NCI-H345 treated with DMSO at 0.1 percent for 48 hours (cell line): ENCODE data around the gene VARS1.
"Not testable (repeated sequence)": the region's sequence is repeated elsewhere in the genome, so short reads cannot be mapped to it uniquely, and the experiment has no call there.

ENCODE experiments used
- DNase-seq: peaks from one replicate; lab custom pipeline; 2025; ENCODE audit not compliant: unreplicated experiment; lab: John Stamatoyannopoulos, UW

Gene VARS1

DNA sequence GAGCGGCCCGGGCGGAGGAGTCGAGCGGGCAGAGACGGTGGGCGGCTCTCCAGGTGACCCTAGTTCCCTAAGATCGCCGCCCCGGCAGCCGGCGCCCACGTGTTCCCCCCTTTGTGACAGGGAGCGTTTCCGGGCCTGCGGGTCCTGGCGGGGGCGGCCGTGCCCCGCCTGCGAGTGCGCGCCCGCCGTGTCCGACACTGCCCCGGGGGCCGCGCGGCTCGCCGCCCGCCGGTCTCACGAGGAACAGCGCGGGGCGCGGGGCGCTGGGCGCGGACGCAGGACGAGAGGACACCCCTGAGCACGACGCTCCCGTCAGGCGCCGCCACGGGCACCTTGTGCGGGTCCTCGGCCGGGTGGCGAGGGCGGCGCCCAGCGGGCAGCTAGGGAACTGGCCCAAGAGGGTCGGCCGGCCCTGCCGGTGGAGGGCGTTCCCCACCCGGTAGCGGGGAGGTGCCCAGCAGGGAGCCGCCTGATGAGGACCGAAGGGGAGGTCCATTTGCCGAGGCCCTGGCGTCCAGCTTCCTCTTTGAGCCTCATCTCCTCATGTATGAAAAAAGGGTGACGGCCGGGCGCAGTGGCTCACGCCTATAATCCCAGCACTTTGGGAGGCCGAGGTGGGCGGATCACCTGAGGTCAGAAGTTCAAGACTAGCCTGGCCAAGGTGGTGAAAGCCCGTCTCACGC, at the start of gene VARS1:
VARS1 (minus strand) TSS at position 137 of the 683 bp plus-strand sequence. CDS start 535 bp downstream, outside the sequence.
- DNase-seq: peak; percentile 72

DNA sequence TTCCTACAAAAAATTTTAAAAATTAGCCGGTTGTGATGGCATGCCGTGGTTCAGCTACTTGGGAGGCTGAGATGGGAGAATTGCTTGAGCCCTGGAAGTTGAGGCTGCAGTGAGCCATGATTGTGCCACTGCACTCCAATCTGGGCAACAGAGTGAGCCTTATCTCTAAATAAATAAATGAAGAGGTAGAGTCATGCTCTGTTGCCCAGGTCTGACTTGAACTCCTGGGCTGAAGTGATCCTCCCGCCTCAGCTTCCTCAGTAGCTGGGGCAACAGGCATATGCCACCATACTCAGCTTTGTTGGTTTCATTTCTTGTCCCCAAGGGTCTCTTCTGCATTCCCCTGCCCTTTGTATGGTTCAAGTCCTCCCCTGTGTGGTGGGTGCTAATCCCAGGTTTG, 49.0 kb upstream of the VARS1 start:
- DNase-seq: no peak

DNA sequence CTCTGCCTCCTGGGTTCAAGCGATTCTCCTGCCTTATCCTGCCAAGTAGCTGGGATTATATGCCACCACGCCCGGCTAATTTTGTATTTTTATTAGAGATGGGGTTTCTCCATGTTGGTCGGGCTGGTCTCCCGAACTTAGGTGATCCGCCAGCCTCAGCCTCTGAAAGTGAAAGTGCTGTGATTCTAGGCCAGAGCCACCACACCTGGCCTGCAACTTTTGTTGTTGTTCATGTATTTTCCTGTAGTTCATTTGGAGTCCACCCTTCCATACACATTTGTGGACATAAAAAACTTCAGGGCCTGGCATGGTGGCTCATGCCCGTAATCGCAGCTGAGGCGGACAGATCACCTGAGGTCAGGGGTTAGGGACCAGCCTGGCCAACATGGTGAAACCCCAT, 46.5 kb upstream of the VARS1 start:
- no peak for DNase-seq

DNA sequence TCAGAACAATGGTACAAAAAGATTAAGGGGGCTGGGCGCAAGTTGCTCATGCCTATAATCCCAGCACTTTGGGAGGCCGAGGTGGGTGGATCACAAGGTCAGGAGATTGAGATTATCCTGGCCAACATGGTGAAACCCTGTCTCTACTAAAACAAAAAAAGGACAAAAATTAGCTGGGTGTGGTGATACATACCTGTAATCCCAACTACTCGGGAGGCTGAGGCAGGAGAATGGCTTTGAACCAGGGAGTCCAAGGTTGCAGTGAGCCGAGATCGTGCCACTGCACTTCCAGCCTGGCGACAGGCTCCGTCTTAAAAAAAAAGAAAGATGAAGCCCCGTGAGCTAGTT, 44.2 kb upstream of the VARS1 start:
- DNase-seq: not testable (repeated sequence)

DNA sequence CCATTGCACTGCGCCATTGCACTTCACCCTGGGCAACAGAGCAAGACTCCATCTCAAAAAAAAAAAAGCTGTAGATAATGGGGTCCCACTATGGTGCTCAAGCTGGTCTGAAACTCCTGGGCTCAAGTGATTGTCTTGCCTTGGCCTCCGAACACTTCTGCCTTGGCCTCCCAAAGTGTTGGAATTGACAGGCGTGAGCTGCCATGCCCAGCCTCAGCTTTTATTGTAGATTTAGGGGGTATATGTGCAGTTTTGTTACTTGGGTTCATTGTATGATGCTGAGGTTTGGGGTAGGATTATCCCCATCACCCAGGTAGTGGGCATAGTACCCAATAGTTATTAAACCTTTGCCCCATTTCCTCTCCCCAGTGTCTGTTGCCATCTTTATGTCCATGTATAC, 43.4 kb upstream of the VARS1 start:
- no peak for DNase-seq

DNA sequence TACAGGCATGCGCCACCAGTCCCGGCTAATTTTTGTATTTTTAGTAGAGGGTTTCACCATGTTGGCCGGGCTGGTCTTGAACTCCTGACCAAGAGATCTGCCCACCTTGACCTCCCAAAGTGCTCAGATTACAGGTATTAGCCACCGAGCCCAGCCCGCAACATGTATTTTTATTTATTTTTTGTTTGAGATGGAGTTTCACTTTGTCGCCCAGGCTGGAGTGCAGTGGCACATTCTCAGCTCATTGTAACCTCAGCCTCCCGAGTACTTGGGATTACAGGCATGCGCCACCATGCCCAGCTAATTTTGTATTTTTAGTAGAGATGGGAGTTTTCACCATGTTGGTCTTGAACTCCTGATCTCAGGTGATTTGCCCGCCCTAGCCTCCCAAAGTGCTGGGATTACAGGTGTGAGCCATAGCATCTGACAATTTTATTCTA, 42.6 kb upstream of the VARS1 start:
- not testable (repeated sequence) for DNase-seq

DNA sequence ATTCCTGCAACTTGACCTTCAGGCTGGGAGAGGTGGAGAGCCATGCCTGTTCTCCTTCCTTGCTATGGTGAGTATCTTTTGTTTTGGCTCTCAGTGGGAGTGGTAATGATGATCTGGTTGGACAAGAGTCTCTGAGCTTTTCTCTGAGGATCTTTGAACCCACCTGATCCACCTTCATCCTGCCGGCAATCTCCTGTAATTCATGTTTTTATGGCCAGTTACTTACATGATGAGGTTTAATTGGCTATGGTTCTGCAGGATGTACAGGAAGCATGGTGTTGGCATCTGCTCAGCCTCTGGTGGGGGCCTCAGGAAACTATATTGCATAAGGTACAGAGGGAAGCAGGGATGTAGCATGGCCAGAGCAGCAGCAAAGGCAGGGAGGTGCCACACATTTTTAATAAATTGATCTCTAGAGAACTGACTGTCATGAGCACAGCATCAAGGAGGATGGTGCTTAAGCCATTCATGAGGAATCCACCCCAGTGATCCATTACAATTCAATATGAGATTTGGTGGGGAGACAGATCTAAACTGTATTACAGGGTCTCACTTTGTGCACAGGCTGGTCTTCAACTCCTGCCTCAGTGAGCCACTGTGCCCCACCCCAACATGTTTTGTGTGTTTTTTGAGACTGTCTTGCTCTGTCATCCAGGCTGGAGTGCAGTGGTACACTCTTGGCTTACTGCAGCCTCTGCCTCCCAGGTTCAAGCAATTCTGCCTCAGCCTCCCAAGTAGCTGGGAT, 42.0 kb upstream of the VARS1 start:
- no peak for DNase-seq

DNA sequence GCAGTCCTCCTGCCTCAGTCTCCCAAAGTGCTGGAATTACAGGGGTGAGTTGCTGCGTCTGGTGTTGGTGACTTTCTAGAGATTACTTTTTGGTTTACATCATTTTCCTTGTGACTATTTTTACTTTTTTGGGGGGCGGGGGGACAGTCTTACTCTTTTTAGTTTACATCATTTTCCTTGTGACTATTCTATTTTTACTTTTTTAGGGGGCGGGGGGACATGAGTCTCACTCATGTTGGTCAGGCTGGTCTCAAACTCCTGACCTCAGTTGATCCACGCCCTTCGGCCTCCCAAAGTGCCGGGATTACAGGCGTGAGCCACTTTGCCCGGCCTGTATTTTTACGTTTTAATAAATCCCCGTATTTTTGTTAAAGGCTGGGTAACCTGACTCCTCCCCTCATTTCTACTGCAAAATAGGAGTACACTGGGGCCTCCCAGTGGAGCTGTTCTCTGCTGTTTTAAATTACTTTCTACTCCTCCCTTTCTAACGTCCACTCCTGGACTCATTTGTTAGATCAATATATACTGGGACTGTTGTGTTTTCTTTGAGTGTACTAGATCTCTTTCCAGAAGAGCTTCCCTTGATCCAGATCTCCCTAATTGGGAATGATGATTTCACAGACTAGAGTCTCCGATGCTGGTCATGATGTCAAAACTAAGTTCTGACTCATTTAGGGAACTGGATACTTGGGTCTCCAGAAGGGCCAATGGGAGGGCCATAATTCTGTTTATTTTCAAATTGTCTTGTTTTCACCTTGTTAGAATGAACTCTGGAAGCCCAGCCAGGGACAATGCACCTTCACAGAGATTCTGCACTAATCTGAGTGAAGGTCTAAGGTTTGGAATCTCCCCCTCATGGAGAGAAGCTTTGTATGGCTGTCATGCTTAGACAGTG, 41.2 kb upstream of the VARS1 start:
- no peak for DNase-seq

GRCh38 chr6:31836047-31836473, 40.5 kb upstream of the VARS1 start:
- peak; percentile 16 for DNase-seq

DNA sequence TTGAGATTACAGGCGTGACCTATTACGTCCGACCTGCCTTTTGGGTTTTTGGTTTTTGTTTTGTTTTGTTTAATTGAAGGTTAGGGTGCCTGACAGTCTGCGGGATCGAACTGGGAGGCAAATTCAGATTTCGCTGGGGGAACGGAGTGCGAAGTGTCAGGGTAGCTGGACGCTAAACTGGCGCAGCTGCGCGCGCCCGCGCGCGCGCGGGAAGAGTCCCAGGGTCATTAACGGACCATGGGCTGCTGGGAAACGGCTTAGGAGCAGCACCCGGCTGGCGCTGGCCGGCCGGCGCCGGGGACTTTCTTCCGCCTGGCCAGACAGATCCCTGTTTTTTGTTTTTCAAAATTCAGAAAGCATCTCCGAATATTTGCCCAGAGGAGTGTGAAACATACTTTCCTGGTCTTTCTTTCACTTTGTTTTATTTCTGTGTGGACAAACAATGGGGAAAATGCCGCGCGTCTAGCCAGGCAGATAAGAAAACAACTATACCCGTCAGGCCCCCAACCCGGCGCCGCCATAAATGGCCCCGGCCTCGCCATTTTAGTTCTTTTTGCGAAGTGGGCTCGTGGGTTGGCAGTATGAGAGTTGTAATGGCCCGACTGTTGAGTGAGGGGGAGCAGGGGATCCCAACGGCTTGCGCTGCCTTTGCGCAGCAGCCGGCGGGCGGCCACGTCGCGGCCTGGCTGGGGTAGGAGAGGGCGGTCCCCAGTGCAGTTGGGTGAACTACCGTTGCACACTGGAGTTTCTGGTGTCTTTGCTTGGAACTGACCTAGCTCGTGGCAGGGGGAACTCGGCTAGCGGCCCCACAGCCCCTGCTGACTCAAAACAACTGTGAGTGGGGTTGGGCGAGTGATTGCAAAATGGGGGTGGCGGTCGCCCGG, 39.1 kb upstream of the VARS1 start:
- peak; percentile 91 for DNase-seq

DNA sequence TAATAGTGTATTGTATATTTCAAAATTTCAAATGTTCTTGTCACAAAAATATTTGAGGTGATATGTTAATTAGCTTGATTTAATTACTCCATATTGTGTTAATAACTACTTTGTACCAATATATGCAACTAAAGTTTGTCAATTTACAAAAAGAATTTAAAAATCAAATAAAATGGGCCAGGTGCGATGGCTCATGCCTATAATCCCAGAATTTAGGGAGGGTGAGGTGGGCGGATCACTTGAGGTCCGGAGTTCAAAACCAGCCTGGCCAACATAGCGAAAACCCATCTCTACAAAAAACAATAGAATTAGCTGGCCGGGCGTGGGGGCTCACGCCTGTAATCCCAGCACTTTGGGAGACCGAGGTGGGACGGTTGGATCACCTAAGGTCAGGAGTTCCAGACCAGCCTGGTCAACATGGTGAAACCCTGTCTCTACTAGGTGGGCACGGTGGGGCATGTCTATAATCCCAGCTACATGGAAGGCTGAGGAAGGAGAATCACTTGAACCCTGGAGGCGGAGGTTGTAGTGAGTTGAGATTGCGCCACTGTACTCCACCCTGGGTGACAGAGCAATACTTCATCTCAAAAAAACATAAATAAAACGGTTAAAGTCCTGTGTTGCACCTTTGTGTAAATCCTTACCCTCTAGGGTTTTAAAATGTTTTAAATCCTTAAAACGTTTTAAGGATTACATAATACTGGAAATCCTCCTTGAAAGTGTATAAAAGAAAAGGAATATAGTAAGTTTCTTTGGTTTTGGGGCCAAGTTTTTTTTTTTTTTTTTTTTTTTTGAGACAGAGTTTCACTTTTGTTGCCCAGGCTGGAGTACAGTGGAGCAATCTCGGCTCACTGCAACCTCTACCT, 36.0 kb upstream of the VARS1 start:
- DNase-seq: no peak

DNA sequence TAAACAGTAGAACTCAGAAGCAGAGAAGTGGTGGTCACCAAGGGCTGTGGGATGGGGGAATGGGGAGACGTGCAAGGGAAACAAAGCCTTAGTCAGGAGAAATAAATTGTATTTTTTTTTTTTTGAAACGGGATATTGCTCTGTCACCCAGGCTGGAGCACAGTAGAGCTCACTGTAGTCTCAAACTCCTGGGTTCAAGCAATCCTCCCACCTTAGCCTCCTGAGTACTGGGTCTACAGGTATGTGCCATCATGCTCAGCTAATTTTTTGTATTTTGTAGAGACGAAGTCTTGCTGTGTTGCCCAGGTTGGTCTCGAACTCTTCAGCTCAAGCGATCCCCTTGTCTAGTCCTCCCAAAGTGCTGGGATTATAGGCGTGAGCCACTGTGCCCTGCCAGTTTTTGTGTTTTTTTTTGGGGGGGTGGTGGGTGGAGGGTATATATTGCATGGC, 35.4 kb upstream of the VARS1 start:
- no peak for DNase-seq

DNA sequence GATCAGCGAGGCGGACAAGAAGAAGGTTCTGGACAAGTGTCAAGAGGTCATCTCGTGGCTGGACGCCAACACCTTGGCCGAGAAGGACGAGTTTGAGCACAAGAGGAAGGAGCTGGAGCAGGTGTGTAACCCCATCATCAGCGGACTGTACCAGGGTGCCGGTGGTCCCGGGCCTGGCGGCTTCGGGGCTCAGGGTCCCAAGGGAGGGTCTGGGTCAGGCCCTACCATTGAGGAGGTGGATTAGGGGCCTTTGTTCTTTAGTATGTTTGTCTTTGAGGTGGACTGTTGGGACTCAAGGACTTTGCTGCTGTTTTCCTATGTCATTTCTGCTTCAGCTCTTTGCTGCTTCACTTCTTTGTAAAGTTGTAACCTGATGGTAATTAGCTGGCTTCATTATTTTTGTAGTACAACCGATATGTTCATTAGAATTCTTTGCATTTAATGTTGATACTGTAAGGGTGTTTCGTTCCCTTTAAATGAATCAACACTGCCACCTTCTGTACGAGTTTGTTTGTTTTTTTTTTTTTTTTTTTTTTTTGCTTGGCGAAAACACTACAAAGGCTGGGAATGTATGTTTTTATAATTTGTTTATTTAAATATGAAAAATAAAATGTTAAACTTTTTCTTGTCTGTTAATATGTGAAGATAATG, 34.2 kb upstream of the VARS1 start:
- DNase-seq: no peak

DNA sequence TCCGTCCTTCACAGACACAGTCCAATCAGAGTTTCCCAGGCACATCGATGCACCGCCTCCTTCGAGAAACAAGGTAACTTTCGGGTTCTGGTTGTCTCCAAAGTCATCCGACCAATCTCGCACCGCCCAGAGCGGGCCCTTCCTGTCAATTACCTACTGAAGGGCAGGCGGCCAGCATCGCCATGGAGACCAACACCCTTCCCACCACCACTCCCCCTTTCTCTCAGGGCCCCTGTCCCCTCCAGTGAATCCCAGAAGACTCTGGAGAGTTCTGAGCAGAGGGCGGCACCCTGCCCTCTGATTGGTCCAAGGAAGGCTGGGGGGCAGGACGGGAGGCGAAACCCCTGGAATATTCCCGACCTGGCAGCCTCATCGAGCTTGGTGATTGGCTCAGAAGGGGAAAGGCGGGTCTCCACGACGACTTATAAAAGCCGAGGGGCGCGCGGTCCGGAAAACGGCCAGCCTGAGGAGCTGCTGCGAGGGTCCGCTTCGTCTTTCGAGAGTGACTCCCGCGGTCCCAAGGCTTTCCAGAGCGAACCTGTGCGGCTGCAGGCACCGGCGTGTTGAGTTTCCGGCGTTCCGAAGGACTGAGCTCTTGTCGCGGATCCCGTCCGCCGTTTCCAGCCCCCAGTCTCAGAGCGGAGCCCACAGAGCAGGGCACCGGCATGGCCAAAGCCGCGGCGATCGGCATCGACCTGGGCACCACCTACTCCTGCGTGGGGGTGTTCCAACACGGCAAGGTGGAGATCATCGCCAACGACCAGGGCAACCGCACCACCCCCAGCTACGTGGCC, 31.9 kb upstream of the VARS1 start, which contains the start of gene HSPA1B:
HSPA1B (plus strand) TSS at position 453 of the 794 bp plus-strand sequence; CDS start at position 666, 213 bp downstream.
- DNase-seq: peak; percentile 84

DNA sequence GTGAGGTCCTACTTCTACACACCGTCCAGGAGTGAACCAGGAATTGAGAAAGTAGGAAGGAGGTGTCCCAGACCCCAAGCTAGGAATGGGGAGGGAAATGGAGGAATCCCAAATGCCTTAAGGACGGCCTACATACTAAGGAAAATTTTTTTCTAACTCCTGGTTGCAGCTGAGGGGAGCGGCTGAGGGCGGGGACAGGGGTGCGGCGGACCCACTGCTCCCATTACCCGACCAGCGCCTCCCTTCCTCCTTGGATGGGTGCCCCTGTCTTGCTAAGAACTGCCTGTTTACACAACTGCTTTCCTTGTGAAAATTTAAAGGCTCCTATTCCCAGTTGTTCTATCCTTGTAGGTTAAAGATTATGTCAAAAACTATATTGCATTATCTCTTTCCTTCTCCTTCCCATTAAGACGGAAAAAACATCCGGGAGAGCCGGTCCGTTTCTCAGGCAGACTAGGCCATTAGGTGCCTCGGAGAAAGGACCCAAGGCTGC, 31.3 kb upstream of the VARS1 start:
- DNase-seq: no peak

DNA sequence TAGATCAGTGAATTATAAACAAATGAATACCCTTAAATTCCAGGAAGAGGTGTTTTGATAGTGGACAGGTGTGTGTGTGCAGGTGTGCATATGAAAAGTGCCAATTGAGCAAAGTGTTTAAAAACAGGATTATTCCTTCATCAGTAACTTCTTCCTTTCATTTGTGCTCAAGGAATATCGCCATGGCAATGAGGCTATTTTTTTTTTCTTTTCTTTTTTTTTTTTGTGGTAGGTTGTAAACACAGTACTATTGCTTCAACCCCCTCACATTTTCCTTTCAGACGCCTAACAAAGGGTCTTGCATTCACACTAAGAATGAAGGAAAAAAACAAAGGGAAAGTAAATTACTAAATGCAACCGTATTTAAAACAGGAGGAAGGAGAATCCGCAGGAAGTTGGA, 30.0 kb upstream of the VARS1 start:
- no peak for DNase-seq

- not testable (repeated sequence) for DNase-seq
Observed at GRCh38 chr6:31823592-31824196, 28.1 kb upstream of the VARS1 start.
